Muscle of leg (tissue), 11 donors: ENCODE results near the gene ARF5. TPM values are rescaled to one million over a fixed set of nuclear protein-coding genes. Genes with fewer than 3 reads are reported as not detected.
"Not testable (repeated sequence)": the region's sequence is repeated elsewhere in the genome, so short reads cannot be mapped to it uniquely, and the experiment has no call there.

Experiments used
- DNase-seq: peaks from one replicate; pipeline ENCODE4 v3.0.0; 2013
- H3K27ac ChIP-seq: one replicate; pipeline ENCODE4 v1.5.1; 2013; ENCODE audit warnings: mild to moderate bottlenecking, low read length, control low read depth
- H3K27me3 ChIP-seq: one replicate; pipeline ENCODE4 v1.6.1; 2013; ENCODE audit warnings: low read length; ENCODE audit not compliant: control insufficient read depth, insufficient read depth
- H3K36me3 ChIP-seq: one replicate; pipeline ENCODE4 v1.6.1; 2013; ENCODE audit warnings: low read length; ENCODE audit not compliant: control insufficient read depth, insufficient read depth
- H3K4me1 ChIP-seq: one replicate; pipeline ENCODE4 v1.6.1; 2013; ENCODE audit warnings: low read length; ENCODE audit not compliant: control insufficient read depth, insufficient read depth
- H3K4me3 ChIP-seq: one replicate; pipeline ENCODE4 v1.5.1; 2013; ENCODE audit warnings: low read length, control low read depth
- H3K9me3 ChIP-seq: replicated peaks from 2 replicates; pipeline ENCODE4 v1.6.1; 2013; ENCODE audit warnings: low read depth, low read length; ENCODE audit not compliant: control insufficient read depth
- WGBS: methylation state at CpG from one replicate; pipeline ENCODE4 v1.1.5; 2013; ENCODE audit warnings: missing lambda C conversion rate; ENCODE audit not compliant: insufficient coverage; 5-methylcytosine and 5-hydroxymethylcytosine counted together
- polyA plus RNA-seq, 8 donors: library from polyadenylated mRNA; unstranded; fragments of 120-200 nt; gene quantifications; one replicate each; pipeline versions ENCODE4 v1.2.1 to v1.2.3, GENCODE V29; 2013; ENCODE audit warnings: inconsistent platforms in 1 of 8, low replicate concordance in 1 of 8; ENCODE audit not compliant: insufficient read length in 8 of 8, insufficient read depth in 1 of 8
- total RNA-seq: library from RNA; stranded (reverse); fragments of 120-200 nt; gene quantifications from one replicate; pipeline ENCODE4 v1.2.4, GENCODE V29; 2013

ARF5 gene
- total and polyA plus RNA-seq, 9 donors: 113 to 171 (median 149) TPM

- Histone ChIP-seq H3K36me3 (no peaks in the 10 kb centered on the region), H3K27ac (no peak overlapping the region), H3K4me3 (no peak overlapping the region), H3K4me1 (no peaks in the 10 kb centered on the region), H3K27me3 (no peaks in the 10 kb centered on the region), H3K9me3 (peaks cover 7% of the 10 kb centered on the region)
- 60% methylated on average over 2 of the region's 3 CpGs for WGBS
- no peak for DNase-seq
Observed at GRCh38 chr7:127566242-127566641, 22.0 kb upstream of the ARF5 start.

- H3K27me3 ChIP-seq, H3K4me1 ChIP-seq, H3K4me3 ChIP-seq, H3K9me3 ChIP-seq, H3K36me3 ChIP-seq, DNase-seq, H3K27ac ChIP-seq: not testable (repeated sequence)
- no CpG with 5 or more reads among the region's 3 CpGs for WGBS
Observed at GRCh38 chr7:127568034-127568433, 20.2 kb upstream of the ARF5 start.

- Histone ChIP-seq H3K27ac (no peak overlapping the region), H3K4me3 (no peak overlapping the region), H3K36me3 (peaks cover 5% of the 10 kb centered on the region), H3K9me3 (no peaks in the 10 kb centered on the region), H3K27me3 (no peaks in the 10 kb centered on the region), H3K4me1 (no peaks in the 10 kb centered on the region)
- 79% methylated on average over 2 of the region's 3 CpGs for WGBS
- DNase-seq: no peak
Observed at GRCh38 chr7:127571741-127572505, 16.3 kb upstream of the ARF5 start.

GRCh38 chr7:127578036-127578684, 10.1 kb upstream of the ARF5 start:
- Histone ChIP-seq H3K36me3 (peaks cover 31% of the 10 kb centered on the region), H3K4me1 (peaks cover 8% of the 10 kb centered on the region), H3K4me3 (no peak overlapping the region), H3K27ac (no peak overlapping the region), H3K27me3 (no peaks in the 10 kb centered on the region), H3K9me3 (no peaks in the 10 kb centered on the region)
- 41% methylated on average over 4 of the region's 5 CpGs for WGBS
- no peak for DNase-seq

- DNase-seq: no peak
- H3K36me3 ChIP-seq: peaks cover 33% of the 10 kb centered on the region
Observed at GRCh38 chr7:127578711-127579275, 9.4 kb upstream of the ARF5 start.

GRCh38 chr7:127580612-127581011, 7.6 kb upstream of the ARF5 start:
- H3K4me1 ChIP-seq: peaks cover 24% of the 10 kb centered on the region
- no peak overlapping the region for H3K27ac ChIP-seq
- H3K27me3 ChIP-seq: no peaks in the 10 kb centered on the region
- no peak overlapping the region for H3K4me3 ChIP-seq
- no peak for DNase-seq
- H3K9me3 ChIP-seq: no peaks in the 10 kb centered on the region
- H3K36me3 ChIP-seq: peaks cover 32% of the 10 kb centered on the region

More at GRCh38 chr7:127578711-127579275, 9.4 kb upstream of the ARF5 start:
- no peaks in the 10 kb centered on the region for H3K9me3 ChIP-seq
- 84% methylated on average over 2 of the region's 4 CpGs for WGBS
- no peaks in the 10 kb centered on the region for H3K27me3 ChIP-seq
- no peak overlapping the region for H3K4me3 ChIP-seq
- H3K27ac ChIP-seq: no peak overlapping the region
- H3K4me1 ChIP-seq: peaks cover 12% of the 10 kb centered on the region

GRCh38 chr7:127581716-127582115, 6.5 kb upstream of the ARF5 start:
- 67% methylated on average over 1 of the region's 1 CpG for WGBS
- peaks cover 31% of the 10 kb centered on the region for H3K36me3 ChIP-seq
- H3K4me1 ChIP-seq: peaks cover 26% of the 10 kb centered on the region
- H3K4me3 ChIP-seq: no peak overlapping the region
- DNase-seq: no peak
- H3K27ac ChIP-seq: no peak overlapping the region
- H3K27me3 ChIP-seq: no peaks in the 10 kb centered on the region
- H3K9me3 ChIP-seq: no peaks in the 10 kb centered on the region

GRCh38 chr7:127582361-127582760, 5.8 kb upstream of the ARF5 start:
- Histone ChIP-seq H3K4me1 (peaks cover 26% of the 10 kb centered on the region), H3K27me3 (no peaks in the 10 kb centered on the region), H3K36me3 (peaks cover 31% of the 10 kb centered on the region), H3K27ac (no peak overlapping the region), H3K9me3 (no peaks in the 10 kb centered on the region), H3K4me3 (no peak overlapping the region)
- no peak for DNase-seq
- 58% methylated on average over 12 of the region's 14 CpGs for WGBS

GRCh38 chr7:127584648-127585043, 3.6 kb upstream of the ARF5 start:
- DNase-seq: no peak
- H3K36me3 ChIP-seq: peaks cover 32% of the 10 kb centered on the region
- H3K4me1 ChIP-seq: peaks cover 41% of the 10 kb centered on the region
- peak overlapping the region; percentile 39 for H3K27ac ChIP-seq
- 32% methylated on average over 12 of the region's 12 CpGs for WGBS
- H3K4me3 ChIP-seq: peak overlapping the region; percentile 85
- no peaks in the 10 kb centered on the region for H3K27me3 ChIP-seq
- no peaks in the 10 kb centered on the region for H3K9me3 ChIP-seq
